Adrenal gland (tissue), 5 donors: ENCODE measurements around the gene GRWD1.

Experiments used
- CTCF ChIP-seq, 6 experiments: fragments of 450-650 bp in 4 of 6; fragments of 200-600 bp in 2 of 6; sonication (generic) in 1 of 6; IDR thresholded peaks; 1 replicate in 5 of 6; 2 replicates in 1 of 6; pipeline versions ENCODE4 v1.5.1 to v1.8.0; 2016 to 2021; ENCODE audit warnings: antibody characterized with exemption in 6 of 6, mild to moderate bottlenecking in 2 of 6, moderate library complexity in 1 of 6
- POLR2A ChIP-seq, 2 donors: fragments of 450-650 bp; IDR thresholded peaks; one replicate each; pipeline ENCODE4 v1.6.1; 2017; ENCODE audit warnings: antibody characterized with exemption in 2 of 2, mild to moderate bottlenecking in 2 of 2, moderate library complexity in 1 of 2
- donor health status: DM: no; HTN: no; CAD: no.

- no peak for TF ChIP-seq CTCF (IDR thresholded peaks at IDR 0.05)
- TF ChIP-seq POLR2A (IDR thresholded peaks at IDR 0.05): no peak
Measured at GRCh38 chr19:48495396-48495795, 49.6 kb downstream of the GRWD1 start.
